Upper lobe of right lung (tissue), 1 donor: Measurements from ENCODE around the gene OGFOD2. TPM values are rescaled to one million over a fixed set of nuclear protein-coding genes. Genes with fewer than 3 reads are reported as not detected.

Experiments
- ATAC-seq: fragments of 200-7000 bp; cut with Tn5 transposase; one replicate; pipeline ENCODE4 v1.9.1; 2020; ENCODE audit warnings: mild to moderate bottlenecking, moderate library complexity
- DNase-seq: peaks from one replicate; pipeline ENCODE4 v3.0.0-alpha.2; 2020
- H3K27ac ChIP-seq: fragments of 200-600 bp; one replicate; pipeline ENCODE4 v1.8.0; 2022
- H3K27me3 ChIP-seq: fragments of 200-600 bp; one replicate; pipeline ENCODE4 v1.8.0; 2022; ENCODE audit warnings: mild to moderate bottlenecking
- H3K36me3 ChIP-seq: fragments of 200-600 bp; one replicate; pipeline ENCODE4 v1.8.0; 2022
- H3K4me1 ChIP-seq: fragments of 200-600 bp; one replicate; pipeline ENCODE4 v1.8.0; 2022
- H3K4me3 ChIP-seq: fragments of 200-600 bp; one replicate; pipeline ENCODE4 v1.8.0; 2022; ENCODE audit warnings: mild to moderate bottlenecking
- H3K9me3 ChIP-seq: fragments of 200-600 bp; one replicate; pipeline ENCODE4 v1.8.0; 2022
- CTCF ChIP-seq: fragments of 200-600 bp; IDR thresholded peaks from one replicate; pipeline ENCODE4 v1.8.0; 2022; ENCODE audit warnings: antibody characterized with exemption
- intact Hi-C: fragments of 100-400 bp; cut with DNase I; formaldehyde crosslinking; loops from one replicate; pipeline ENCODE4 v1.11.0; 2022
- total RNA-seq: library from RNA; stranded (reverse); fragmentation: NEBNext Ultra II Directional; extraction: Animal tissue kit (Norgen Biotek cat#: 25700); gene quantifications from one replicate; pipeline ENCODE4 v1.2.1, GENCODE V29; 2021
- donor health status: DM: no; HTN: yes; CAD: no; lungs with severe emphysema.

Gene OGFOD2
- total RNA-seq, 1 donor from 2014 or later: 13.7 TPM

- DNase-seq (no peak), ATAC-seq (no peak)
- no peak for TF ChIP-seq CTCF
- Histone ChIP-seq H3K4me3 (no peak overlapping the region), H3K9me3 (no peaks in the 10 kb centered on the region), H3K4me1 (peaks cover 35% of the 10 kb centered on the region), H3K36me3 (peaks cover 10% of the 10 kb centered on the region), H3K27me3 (no peaks in the 10 kb centered on the region), H3K27ac (no peak overlapping the region)
- intact Hi-C loops: no loop called here
Measured at GRCh38 chr12:122986258-122986871, 11.3 kb downstream of the OGFOD2 start.

- no peaks in the 10 kb centered on the region for H3K9me3 ChIP-seq
- TF ChIP-seq CTCF: no peak
- peaks cover 26% of the 10 kb centered on the region for H3K4me1 ChIP-seq
- H3K27ac ChIP-seq: no peak overlapping the region
- H3K27me3 ChIP-seq: no peaks in the 10 kb centered on the region
- no peak overlapping the region for H3K4me3 ChIP-seq
- no peak for ATAC-seq
- intact Hi-C loops: no loop called here
- DNase-seq: no peak
- H3K36me3 ChIP-seq: peaks cover 10% of the 10 kb centered on the region
Measured at GRCh38 chr12:122987086-122987951, 12.3 kb downstream of the OGFOD2 start.

DNA sequence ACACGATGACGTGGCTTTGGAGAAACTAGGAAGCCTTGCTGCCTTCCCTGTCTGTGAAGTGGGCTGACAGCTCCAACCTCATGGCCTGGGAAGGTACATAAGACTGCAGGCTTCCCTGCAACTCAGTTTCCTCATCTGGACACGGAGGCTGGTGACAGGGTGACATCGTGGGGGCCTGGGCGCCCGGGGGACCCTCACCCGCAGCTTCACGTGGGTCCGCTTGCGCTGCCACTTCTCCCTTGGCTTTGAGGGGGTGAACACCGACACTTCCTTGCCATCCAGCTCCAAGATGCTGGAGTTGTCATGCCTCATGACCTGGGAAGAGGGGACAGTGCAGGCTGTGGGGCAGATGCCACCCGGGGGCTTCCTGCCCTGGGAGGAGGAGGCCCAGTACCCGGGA, 13.0 kb downstream of the OGFOD2 start:
- peaks cover 19% of the 10 kb centered on the region for H3K4me1 ChIP-seq
- no peak for ATAC-seq
- no peaks in the 10 kb centered on the region for H3K9me3 ChIP-seq
- no peaks in the 10 kb centered on the region for H3K27me3 ChIP-seq
- DNase-seq: no peak
- no peak overlapping the region for H3K4me3 ChIP-seq
- H3K27ac ChIP-seq: no peak overlapping the region
- no peak for TF ChIP-seq CTCF
- intact Hi-C loops: no loop called here
- H3K36me3 ChIP-seq: peaks cover 8% of the 10 kb centered on the region

GRCh38 chr12:122988612-122989212, 13.7 kb downstream of the OGFOD2 start:
- Histone ChIP-seq H3K4me1 (peaks cover 14% of the 10 kb centered on the region), H3K36me3 (peaks cover 5% of the 10 kb centered on the region), H3K27ac (no peak overlapping the region), H3K27me3 (no peaks in the 10 kb centered on the region), H3K9me3 (no peaks in the 10 kb centered on the region), H3K4me3 (no peak overlapping the region)
- TF ChIP-seq CTCF: no peak
- intact Hi-C loops: no loop called here
- ATAC-seq (no peak), DNase-seq (no peak)

GRCh38 chr12:122989225-122989839, 14.3 kb downstream of the OGFOD2 start:
- H3K4me1 ChIP-seq: peaks cover 8% of the 10 kb centered on the region
- TF ChIP-seq CTCF: no peak
- DNase-seq: no peak
- no peak overlapping the region for H3K27ac ChIP-seq
- intact Hi-C loops: no loop called here
- ATAC-seq: no peak
- H3K4me3 ChIP-seq: no peak overlapping the region
- H3K27me3 ChIP-seq: no peaks in the 10 kb centered on the region
- no peaks in the 10 kb centered on the region for H3K9me3 ChIP-seq
- H3K36me3 ChIP-seq: peaks cover 5% of the 10 kb centered on the region
